Effector memory CD8-positive, alpha-beta T cell (primary cell): ENCODE results near the gene HINT2.
A peak's percentile ranks its signal among the peaks of the same experiment; 100 is the strongest.

Source experiments
- ATAC-seq: fragments of 150-1000 bp; cut with Tn5 transposase; replicated peaks from 2 replicates; pipeline ENCODE4 v1.10.0; 2021; ENCODE audit warnings: mild to moderate bottlenecking, moderate library complexity
- DNase-seq, 3 experiments: peaks; one replicate each; pipeline ENCODE4 v3.0.0; 2021
- H3K27ac Mint-ChIP-seq, 2 donors: one replicate each; pipeline ENCODE4 v1.8.0; 2022; ENCODE audit warnings: mild to moderate bottlenecking in 2 of 2, mixed read lengths in 2 of 2, moderate library complexity in 2 of 2
- H3K27me3 Mint-ChIP-seq, 2 donors: one replicate each; pipeline ENCODE4 v1.8.0; 2022; ENCODE audit warnings: mixed read lengths in 2 of 2
- H3K36me3 Mint-ChIP-seq: one replicate; pipeline ENCODE4 v1.8.0; 2022; ENCODE audit warnings: mild to moderate bottlenecking, moderate library complexity, mixed read lengths; ENCODE audit not compliant: insufficient read depth
- H3K4me1 Mint-ChIP-seq, 2 donors: one replicate each; pipeline ENCODE4 v1.8.0; 2022; ENCODE audit warnings: low read depth in 2 of 2, mixed read lengths in 2 of 2
- H3K4me3 Mint-ChIP-seq, 2 donors: one replicate each; pipeline ENCODE4 v1.8.0; 2022; ENCODE audit warnings: mild to moderate bottlenecking in 2 of 2, mixed read lengths in 2 of 2, moderate library complexity in 2 of 2
- H3K9me3 Mint-ChIP-seq, 2 donors: one replicate each; pipeline ENCODE4 v1.8.0; 2022; ENCODE audit warnings: mixed read lengths in 2 of 2

The HINT2 gene

DNA sequence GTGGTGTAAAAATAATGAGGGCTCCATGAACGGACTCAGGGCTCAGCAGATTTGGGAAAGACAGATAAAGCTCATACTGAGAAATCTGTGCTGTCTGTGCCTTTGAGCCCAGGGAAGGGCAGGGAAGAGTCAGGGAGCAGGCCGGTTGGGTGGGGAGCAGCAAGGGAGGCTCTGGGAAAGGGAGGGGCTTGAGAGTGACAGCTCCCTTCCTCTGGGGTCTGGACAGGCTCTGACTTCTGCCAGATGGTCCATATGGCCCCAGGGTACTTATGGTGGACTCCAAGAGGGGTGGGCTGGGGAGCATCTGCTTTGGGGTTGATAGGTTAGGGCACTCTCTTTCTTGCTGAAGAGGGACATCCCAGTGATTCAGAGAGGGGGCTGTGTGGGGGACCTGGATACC, 21.4 kb downstream of the HINT2 start:
- H3K9me3 Mint-ChIP-seq, result no peaks in the 10 kb centered on the region
- peaks cover 6% of the 10 kb centered on the region for H3K36me3 Mint-ChIP-seq
- H3K27ac Mint-ChIP-seq, result peak overlapping the region; percentile 64 to 74
- DNase-seq (no peak), ATAC-seq (no peak)
- H3K4me3 Mint-ChIP-seq, result no peak overlapping the region
- no peaks in the 10 kb centered on the region for H3K27me3 Mint-ChIP-seq
- H3K4me1 Mint-ChIP-seq, result peaks cover 9 to 12% of the 10 kb centered on the region in 2 donors

- H3K27ac Mint-ChIP-seq, result peak overlapping the region; percentile 64 to 74
- no peak overlapping the region for H3K4me3 Mint-ChIP-seq
- peaks cover 9% of the 10 kb centered on the region for H3K36me3 Mint-ChIP-seq
- no peak for ATAC-seq
- H3K4me1 Mint-ChIP-seq, result peaks cover 9 to 12% of the 10 kb centered on the region in 2 donors
- no peaks in the 10 kb centered on the region for H3K27me3 Mint-ChIP-seq
- H3K9me3 Mint-ChIP-seq, result no peaks in the 10 kb centered on the region
- DNase-seq, result no peak
These were observed 22.0 kb downstream of the HINT2 start for GRCh38 chr9:35792826-35793225.

DNA sequence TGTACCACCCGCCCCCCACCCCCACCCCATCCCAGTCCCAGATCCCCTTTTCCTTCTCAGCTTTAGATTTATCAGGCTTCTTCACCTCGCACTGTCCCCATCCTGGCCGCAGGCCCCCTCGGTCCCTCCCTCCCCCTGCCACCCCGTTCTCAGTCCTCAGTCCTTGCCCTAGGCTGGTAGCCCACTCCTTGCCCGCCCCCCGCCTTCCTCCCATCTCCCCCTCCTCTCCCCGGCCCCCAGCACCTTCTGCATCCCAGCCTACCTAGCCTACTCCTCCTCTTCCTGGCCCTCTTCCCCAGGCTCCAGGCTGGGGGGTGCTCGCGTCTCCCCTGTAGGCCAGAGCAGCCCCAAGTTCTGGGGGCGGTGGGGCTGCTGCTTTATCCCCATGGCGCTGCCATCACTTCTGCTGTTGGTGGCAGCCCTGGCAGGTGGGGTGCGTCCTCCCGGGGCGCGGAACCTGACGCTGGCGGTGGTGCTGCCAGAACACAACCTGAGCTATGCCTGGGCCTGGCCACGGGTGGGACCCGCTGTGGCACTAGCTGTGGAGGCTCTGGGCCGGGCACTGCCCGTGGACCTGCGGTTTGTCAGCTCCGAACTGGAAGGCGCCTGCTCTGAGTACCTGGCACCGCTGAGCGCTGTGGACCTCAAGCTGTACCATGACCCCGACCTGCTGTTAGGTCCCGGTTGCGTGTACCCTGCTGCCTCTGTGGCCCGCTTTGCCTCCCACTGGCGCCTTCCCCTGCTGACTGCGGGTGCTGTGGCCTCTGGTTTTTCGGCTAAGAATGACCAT, 22.6 kb downstream of the HINT2 start:
- no peaks in the 10 kb centered on the region for H3K9me3 Mint-ChIP-seq
- no peak for DNase-seq
- peaks cover 12% of the 10 kb centered on the region for H3K36me3 Mint-ChIP-seq
- no peak for ATAC-seq
- H3K27me3 Mint-ChIP-seq, result no peaks in the 10 kb centered on the region
- no peak overlapping the region for H3K27ac Mint-ChIP-seq
- H3K4me3 Mint-ChIP-seq, result no peak overlapping the region
- H3K4me1 Mint-ChIP-seq, result peaks cover 9 to 12% of the 10 kb centered on the region in 2 donors

- H3K27me3 Mint-ChIP-seq, result no peaks in the 10 kb centered on the region
- no peaks in the 10 kb centered on the region for H3K9me3 Mint-ChIP-seq
- no peak for ATAC-seq
- H3K36me3 Mint-ChIP-seq, result peaks cover 19% of the 10 kb centered on the region
- peaks cover 9 to 12% of the 10 kb centered on the region in 2 donors for H3K4me1 Mint-ChIP-seq
- no peak within 1 kb of the TSS for H3K4me3 Mint-ChIP-seq
- no peak within 1 kb of the TSS for H3K27ac Mint-ChIP-seq
- no peak for DNase-seq
These were observed 23.4 kb downstream of the HINT2 start, which contains the start of gene NPR2 for GRCh38 chr9:35791297-35791921. Gene NPR2 (plus strand): TSS chr9:35791591. CDS start chr9:35792409, 818 bp downstream.

DNA sequence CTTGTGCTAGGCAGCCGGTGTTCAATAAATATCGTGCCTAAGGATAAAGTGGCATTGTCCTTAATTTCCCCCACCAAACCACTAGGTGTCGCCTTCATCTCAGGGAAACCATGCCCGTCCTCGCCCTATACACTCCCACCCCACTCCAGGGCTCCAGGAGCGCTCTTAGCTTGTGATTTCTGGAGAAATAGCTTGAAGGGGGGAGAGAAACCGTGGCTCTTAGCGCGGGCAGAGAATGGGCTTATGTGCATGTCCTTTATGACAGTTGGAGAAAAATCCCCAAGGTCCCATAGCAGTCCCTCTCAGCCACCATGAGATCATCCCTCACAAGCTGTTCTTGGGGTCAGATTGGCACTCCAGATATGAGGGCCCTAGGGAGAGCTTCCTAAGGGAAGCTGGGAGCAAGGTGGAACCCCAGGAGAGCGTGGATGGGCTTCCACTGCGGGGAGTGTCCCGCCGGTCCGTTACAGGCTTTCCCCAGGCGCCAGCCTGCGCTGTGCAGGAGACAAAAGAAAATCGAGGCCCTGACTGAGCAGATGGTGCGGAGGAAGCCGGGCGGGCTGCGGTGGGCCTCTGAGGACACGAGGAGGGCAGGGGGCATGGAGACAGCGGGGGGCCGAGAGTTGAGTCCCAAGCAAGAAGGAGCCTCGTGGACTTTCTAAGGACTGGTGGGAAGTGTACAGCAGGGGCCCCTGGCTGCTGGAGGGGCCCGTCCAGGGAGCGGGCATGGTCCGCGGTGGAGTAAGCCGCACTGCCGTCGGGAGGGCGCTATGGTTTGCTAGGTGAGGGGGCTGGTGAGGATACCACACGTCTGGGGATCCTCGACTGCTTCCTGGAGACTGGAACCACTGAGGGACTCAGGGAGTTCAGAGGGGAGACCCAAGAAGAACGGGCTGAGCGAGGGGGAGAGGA, 24.2 kb downstream of the HINT2 start:
- DNase-seq, result peak; percentile 60 to 64 (median 62)
- no peak overlapping the region for H3K4me3 Mint-ChIP-seq
- peaks cover 20% of the 10 kb centered on the region for H3K36me3 Mint-ChIP-seq
- peak; percentile 93 for ATAC-seq
- no peaks in the 10 kb centered on the region for H3K9me3 Mint-ChIP-seq
- no peaks in the 10 kb centered on the region for H3K27me3 Mint-ChIP-seq
- H3K27ac Mint-ChIP-seq, result no peak overlapping the region
- H3K4me1 Mint-ChIP-seq, result peaks cover 9 to 12% of the 10 kb centered on the region in 2 donors

- Mint-ChIP-seq H3K4me3 (no peak overlapping the region), H3K27ac (no peak overlapping the region), H3K4me1 (peaks cover 9 to 12% of the 10 kb centered on the region in 2 donors), H3K27me3 (no peaks in the 10 kb centered on the region), H3K9me3 (no peaks in the 10 kb centered on the region), H3K36me3 (peaks cover 20% of the 10 kb centered on the region)
- DNase-seq (no peak), ATAC-seq (no peak)
These were observed 24.8 kb downstream of the HINT2 start for GRCh38 chr9:35790025-35790384.

DNA sequence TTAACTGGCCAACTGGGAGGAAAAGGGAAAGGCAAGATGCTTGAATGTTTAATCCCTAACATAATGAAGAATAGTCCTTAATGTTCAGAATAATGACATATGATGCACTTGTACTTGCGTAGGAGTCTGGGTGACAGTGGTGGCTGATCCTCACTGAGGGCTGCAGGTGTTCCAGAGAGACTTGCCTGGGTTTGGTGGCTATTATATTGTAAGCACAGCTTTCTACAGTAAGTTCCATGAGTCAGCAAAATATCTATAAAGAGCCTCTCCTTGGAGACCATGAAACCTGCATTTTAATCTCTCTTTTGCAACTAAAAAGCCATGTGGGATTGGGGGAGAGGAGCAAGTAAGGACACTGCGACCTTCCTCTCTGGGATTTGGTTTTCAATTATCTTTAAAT, 25.3 kb downstream of the HINT2 start:
- no peak for DNase-seq
- H3K4me1 Mint-ChIP-seq, result peaks cover 9 to 12% of the 10 kb centered on the region in 2 donors
- H3K27ac Mint-ChIP-seq, result no peak overlapping the region
- H3K4me3 Mint-ChIP-seq, result no peak overlapping the region
- peaks cover 20% of the 10 kb centered on the region for H3K36me3 Mint-ChIP-seq
- no peaks in the 10 kb centered on the region for H3K9me3 Mint-ChIP-seq
- ATAC-seq, result no peak
- H3K27me3 Mint-ChIP-seq, result no peaks in the 10 kb centered on the region

DNA sequence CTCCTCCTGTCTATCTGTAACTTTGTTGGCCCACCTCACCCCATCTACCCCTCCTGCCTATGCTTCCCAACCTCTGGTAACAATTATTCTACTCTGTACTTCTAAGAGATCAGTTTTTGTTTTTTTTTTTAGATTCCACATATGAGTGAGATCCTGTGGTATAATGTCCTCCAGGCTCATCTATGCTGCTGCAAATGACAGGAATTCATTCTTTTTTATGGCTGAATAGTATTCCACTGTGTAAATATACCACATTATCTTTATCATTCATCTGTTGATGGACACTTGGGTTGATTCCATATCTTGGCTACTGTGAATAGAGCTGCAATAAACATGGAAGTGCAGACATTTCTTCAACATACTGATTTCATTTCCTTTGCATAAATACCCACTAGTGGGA, 31.4 kb downstream of the HINT2 start:
- Mint-ChIP-seq H3K9me3 (no peaks in the 10 kb centered on the region), H3K27me3 (no peaks in the 10 kb centered on the region), H3K4me3 (no peak overlapping the region), H3K27ac (no peak overlapping the region), H3K4me1 (peaks cover 0 to 3% of the 10 kb centered on the region in 2 donors), H3K36me3 (peaks cover 13% of the 10 kb centered on the region)
- DNase-seq (no peak), ATAC-seq (no peak)

GRCh38 chr9:35781066-35781465, 33.8 kb downstream of the HINT2 start:
- H3K4me1 Mint-ChIP-seq, result peaks cover 0 to 3% of the 10 kb centered on the region in 2 donors
- ATAC-seq, result no peak
- no peak for DNase-seq
- H3K4me3 Mint-ChIP-seq, result no peak overlapping the region
- no peaks in the 10 kb centered on the region for H3K9me3 Mint-ChIP-seq
- H3K27ac Mint-ChIP-seq, result peak overlapping the region in 1 of 2 donors; percentile 17
- no peaks in the 10 kb centered on the region for H3K36me3 Mint-ChIP-seq
- no peaks in the 10 kb centered on the region for H3K27me3 Mint-ChIP-seq

DNA sequence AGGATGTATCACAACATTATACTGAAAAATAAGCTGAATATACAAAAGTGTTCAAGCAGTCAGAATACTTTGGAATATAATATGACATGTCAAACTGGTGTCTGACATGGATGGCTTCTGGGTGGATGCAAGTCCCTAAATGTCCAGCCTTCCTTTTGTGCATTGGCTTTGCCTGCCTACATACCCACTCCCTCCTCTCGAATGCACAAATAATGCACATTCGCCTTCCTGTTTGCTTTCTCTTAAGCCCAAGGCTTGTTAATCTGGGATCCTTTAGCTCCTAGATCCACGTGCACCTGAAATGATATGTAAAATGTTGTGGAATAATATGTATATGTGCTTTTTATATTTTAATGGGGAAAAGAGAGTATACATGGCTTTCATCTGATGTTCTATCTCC, 36.3 kb downstream of the HINT2 start:
- H3K4me3 Mint-ChIP-seq, result no peak overlapping the region
- H3K4me1 Mint-ChIP-seq, result peaks cover 0 to 3% of the 10 kb centered on the region in 2 donors
- H3K27ac Mint-ChIP-seq, result no peak overlapping the region
- H3K36me3 Mint-ChIP-seq, result no peaks in the 10 kb centered on the region
- DNase-seq (no peak), ATAC-seq (no peak)
- no peaks in the 10 kb centered on the region for H3K27me3 Mint-ChIP-seq
- no peaks in the 10 kb centered on the region for H3K9me3 Mint-ChIP-seq

DNA sequence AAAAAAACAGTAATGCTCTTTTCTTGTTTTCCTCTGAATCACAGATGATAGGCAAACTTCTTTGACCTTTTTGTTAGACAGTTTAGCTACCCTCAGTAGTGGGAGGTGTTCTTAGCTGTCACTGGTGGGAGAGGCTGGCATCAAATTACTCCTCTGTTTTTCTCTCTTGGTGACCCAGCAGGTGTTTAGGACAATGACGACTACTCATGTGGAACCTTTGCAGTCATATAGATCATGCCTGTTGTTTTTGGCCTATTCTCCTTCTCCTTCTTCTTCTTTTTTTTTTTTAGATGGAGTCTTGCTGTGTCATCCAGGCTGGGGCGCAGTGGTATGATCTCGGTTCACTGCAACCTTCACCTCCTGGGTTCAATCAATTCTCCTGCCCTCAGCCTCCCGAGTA, 38.8 kb downstream of the HINT2 start:
- Mint-ChIP-seq H3K4me1 (peaks cover 0 to 1% of the 10 kb centered on the region in 2 donors), H3K4me3 (no peak overlapping the region), H3K27ac (no peak overlapping the region), H3K9me3 (no peaks in the 10 kb centered on the region), H3K27me3 (no peaks in the 10 kb centered on the region), H3K36me3 (no peaks in the 10 kb centered on the region)
- ATAC-seq (no peak), DNase-seq (no peak)

- DNase-seq, result no peak
- no peak for ATAC-seq
These were observed 39.8 kb downstream of the HINT2 start for GRCh38 chr9:35774907-35775635.

GRCh38 chr9:35771943-35772342, 42.9 kb downstream of the HINT2 start:
- H3K27ac Mint-ChIP-seq, result no peak overlapping the region
- H3K4me3 Mint-ChIP-seq, result no peak overlapping the region
- no peaks in the 10 kb centered on the region for H3K4me1 Mint-ChIP-seq
- no peak for ATAC-seq
- H3K9me3 Mint-ChIP-seq, result no peaks in the 10 kb centered on the region
- no peaks in the 10 kb centered on the region for H3K36me3 Mint-ChIP-seq
- no peak for DNase-seq
- no peaks in the 10 kb centered on the region for H3K27me3 Mint-ChIP-seq

More at GRCh38 chr9:35774907-35775635, 39.8 kb downstream of the HINT2 start:
- H3K27me3 Mint-ChIP-seq, result no peaks in the 10 kb centered on the region
- H3K27ac Mint-ChIP-seq, result no peak overlapping the region
- H3K9me3 Mint-ChIP-seq, result no peaks in the 10 kb centered on the region
- H3K4me3 Mint-ChIP-seq, result no peak overlapping the region
- H3K36me3 Mint-ChIP-seq, result no peaks in the 10 kb centered on the region
- H3K4me1 Mint-ChIP-seq, result no peaks in the 10 kb centered on the region
